D341Med (cell line): Measurements from ENCODE around the gene ECSCR.
"Not testable (repeated sequence)": the region's sequence is repeated elsewhere in the genome, so short reads cannot be mapped to it uniquely, and the experiment has no call there.

Experiments
- DNase-seq: peaks from one replicate; pipeline ENCODE4 v3.0.0; 2012; ENCODE audit warnings: low spot score

ECSCR gene

GRCh38 chr5:139462586-139463276 lies at the start of gene ECSCR:
Gene ECSCR (minus strand): TSS chr5:139462743. CDS start chr5:139462670, 73 bp downstream.
- DNase-seq, result peak; percentile 22

GRCh38 chr5:139504722-139505121 lies 42.2 kb upstream of the ECSCR start:
- not testable (repeated sequence) for DNase-seq

- DNase-seq, result not testable (repeated sequence)
Measured at GRCh38 chr5:139503879-139504278, 41.3 kb upstream of the ECSCR start.

- DNase-seq, result not testable (repeated sequence)
Measured at GRCh38 chr5:139503036-139503817, 40.7 kb upstream of the ECSCR start.

- DNase-seq, result no peak
Measured at GRCh38 chr5:139501381-139501780, 38.8 kb upstream of the ECSCR start.

- DNase-seq, result no peak
Measured at GRCh38 chr5:139495638-139496435, 33.3 kb upstream of the ECSCR start.

- no peak for DNase-seq
Measured at GRCh38 chr5:139494832-139495231, 32.3 kb upstream of the ECSCR start.

- no peak for DNase-seq
Measured at GRCh38 chr5:139494256-139494655, 31.7 kb upstream of the ECSCR start.

GRCh38 chr5:139492700-139493192 lies 30.2 kb upstream of the ECSCR start:
- no peak for DNase-seq

GRCh38 chr5:139488260-139488659 lies 25.7 kb upstream of the ECSCR start:
- peak; percentile 12 for DNase-seq

GRCh38 chr5:139486201-139486600 lies 23.7 kb upstream of the ECSCR start:
- peak; percentile 42 for DNase-seq

- DNase-seq, result not testable (repeated sequence)
Measured at GRCh38 chr5:139482890-139483208, 20.3 kb upstream of the ECSCR start.

- peak; percentile 20 for DNase-seq
Measured at GRCh38 chr5:139482050-139482889, 19.7 kb upstream of the ECSCR start, which contains the start of gene STING1. Gene STING1 (minus strand): TSS chr5:139482758. CDS start chr5:139481704, 1,054 bp downstream.

- peak; percentile 9 for DNase-seq
Measured at GRCh38 chr5:139481580-139482049, 19.1 kb upstream of the ECSCR start.

GRCh38 chr5:139481122-139481533 lies 18.6 kb upstream of the ECSCR start:
- peak; percentile 8 for DNase-seq

GRCh38 chr5:139479729-139480128 lies 17.2 kb upstream of the ECSCR start:
- DNase-seq, result not testable (repeated sequence)

- not testable (repeated sequence) for DNase-seq
Measured at GRCh38 chr5:139478657-139479423, 16.3 kb upstream of the ECSCR start.

- no peak for DNase-seq
Measured at GRCh38 chr5:139475865-139476617, 13.5 kb upstream of the ECSCR start.

- no peak for DNase-seq
Measured at GRCh38 chr5:139474890-139475791, 12.6 kb upstream of the ECSCR start.
